GM12878 (cell line): ENCODE data around the gene P2RX2. TPM values are rescaled to one million over a fixed set of nuclear protein-coding genes. Genes with fewer than 3 reads are reported as not detected.

Experiments
- ATAC-seq: fragments of 200-7000 bp; cut with Tn5 transposase; 3 replicates; pipeline ENCODE4 v1.9.1; 2020; ENCODE audit warnings: mild to moderate bottlenecking, moderate library complexity
- BruUV-seq: library from RNA; stranded (reverse); fragments of 400-500 nt; replicated peaks from 2 replicates; lab custom pipeline; 2021; lab: Mats Ljungman, UMichigan
- CTCF ChIA-PET: fragments of 300-600 bp; sonication (Branson Sonifier 250); formaldehyde crosslinking; extraction: SDS; loops from one replicate; lab custom pipeline; 2021; ENCODE audit warnings: inconsistent platforms; lab: Yijun Ruan, JAX
- POLR2A ChIA-PET: fragments of 350-600 bp; formaldehyde crosslinking; extraction: SDS; loops from one replicate; lab custom pipeline; 2021; ENCODE audit warnings: inconsistent platforms; lab: Charles Lee
- RAD21 ChIA-PET: fragments of 300-600 bp; sonication (Branson Sonifier 250); formaldehyde crosslinking; loops from one replicate; lab custom pipeline; 2023; ENCODE audit warnings: antibody characterized with exemption; ENCODE audit not compliant: unreplicated experiment; lab: Charles Lee
- SMC1A ChIA-PET: fragments of 300-600 bp; sonication (Branson Sonifier 250); formaldehyde crosslinking; loops from one replicate; lab custom pipeline; 2023; ENCODE audit not compliant: unreplicated experiment, uncharacterized antibody; lab: Charles Lee
- DNase-seq: peaks from one replicate; pipeline ENCODE4 v3.0.0-alpha.2; 2011; ENCODE audit warnings: low read depth, low spot score
- FAIRE-seq: peaks from 3 replicates; lab custom pipeline; 2011; peaks lifted over from hg19 to GRCh38; lab: Jason Lieb, UNC
- H2AFZ ChIP-seq: 2 replicates; pipeline ENCODE4 v1.6.0; 2011; ENCODE audit warnings: low read depth, low read length, control low read depth; ENCODE audit not compliant: control insufficient read depth
- H3K27ac ChIP-seq: 2 replicates; pipeline ENCODE4 v1.5.1; 2011; ENCODE audit warnings: control low read depth; ENCODE audit not compliant: control insufficient read depth, insufficient read depth
- H3K27me3 ChIP-seq, 2 experiments: replicated peaks in 1 of 2; 2 replicates each; pipeline versions ENCODE4 v1.6.0 to v1.6.1; 2011; ENCODE audit warnings: low read length in 1 of 2; ENCODE audit not compliant: control insufficient read depth in 2 of 2, insufficient read depth in 2 of 2
- H3K36me3 ChIP-seq, 2 experiments: 2 replicates each; pipeline ENCODE4 v1.5.1; 2011; ENCODE audit warnings: low read length in 1 of 2; ENCODE audit not compliant: control insufficient read depth in 2 of 2, insufficient read depth in 2 of 2
- H3K4me1 ChIP-seq: 2 replicates; pipeline ENCODE4 v1.6.1; 2011; ENCODE audit warnings: mild to moderate bottlenecking, low read length, moderate library complexity, mixed read lengths; ENCODE audit not compliant: control insufficient read depth, insufficient read depth
- H3K4me2 ChIP-seq: 2 replicates; pipeline ENCODE4 v1.6.0; 2011; ENCODE audit warnings: control low read depth; ENCODE audit not compliant: control insufficient read depth, insufficient read depth
- H3K4me3 ChIP-seq: fragments of 200-600 bp; sonication (generic); 2 replicates; pipeline ENCODE4 v1.5.1; 2016
- H3K79me2 ChIP-seq: 2 replicates; pipeline ENCODE4 v1.6.0; 2011; ENCODE audit warnings: low read length; ENCODE audit not compliant: control insufficient read depth, insufficient read depth
- H3K9ac ChIP-seq: 2 replicates; pipeline ENCODE4 v1.8.0; 2011; ENCODE audit warnings: low read length, control low read depth, mixed read lengths; ENCODE audit not compliant: control insufficient read depth, insufficient read depth
- H3K9me3 ChIP-seq: replicated peaks from 3 replicates; pipeline ENCODE4 v1.5.1; 2011; ENCODE audit warnings: mild to moderate bottlenecking, low read length; ENCODE audit not compliant: control insufficient read depth, insufficient read depth
- H4K20me1 ChIP-seq: 2 replicates; pipeline ENCODE4 v1.6.0; 2011; ENCODE audit not compliant: control insufficient read depth, insufficient read depth
- CREB1 ChIP-seq: IDR thresholded peaks from 2 replicates; pipeline ENCODE4 v1.6.1; 2012; ENCODE audit warnings: low read depth, mild to moderate bottlenecking, inconsistent platforms
- FOS ChIP-seq: IDR thresholded peaks from 3 replicates; pipeline ENCODE4 v1.6.1; 2011; ENCODE audit warnings: borderline replicate concordance; ENCODE audit not compliant: insufficient read length; ENCODE audit errors: extremely low read depth
- PKNOX1 ChIP-seq: fragments of 450-650 bp; IDR thresholded peaks from 2 replicates; pipeline ENCODE4 v1.6.1; 2016; ENCODE audit warnings: mild to moderate bottlenecking
- POLR2A ChIP-seq: IDR thresholded peaks from 2 replicates; pipeline ENCODE4 v1.6.1; 2011; ENCODE audit warnings: low read depth, mild to moderate bottlenecking, low read length
- SP1 ChIP-seq: IDR thresholded peaks from one replicate; pipeline ENCODE4 v1.6.1; 2011; ENCODE audit warnings: low read depth, low read length
- ZBED1 ChIP-seq: IDR thresholded peaks from 2 replicates; pipeline ENCODE4 v1.6.1; 2016; ENCODE audit warnings: borderline replicate concordance
- WGBS: methylation state at CpG from one replicate; pipeline ENCODE4 v1.1.6; 2016; ENCODE audit warnings: low lambda C conversion rate; ENCODE audit not compliant: insufficient replicate concordance, insufficient coverage; ENCODE audit errors: missing lambda C conversion rate; 5-methylcytosine and 5-hydroxymethylcytosine counted together
- in situ Hi-C: fragments of 300-500 bp; cut with MboI; formaldehyde crosslinking; loops from 9 replicates; pipeline ENCODE4 v1.14.3; 2018; ENCODE audit warnings: mixed read lengths
- intact Hi-C: fragments of 100-400 bp; cut with micrococcal nuclease; formaldehyde crosslinking; loops from one replicate; pipeline ENCODE4 v1.14.2; 2022; ENCODE audit not compliant: unreplicated experiment
- polyA plus RNA-seq, 11 experiments: library from polyadenylated mRNA; depleted of rRNA in 4 of 11; unstranded in 6 of 11; stranded (reverse) in 5 of 11; fragments of >200 nt; fragmentation: Nextera tagmentation in 4 of 11; fragmentation: Illumina TruSeq in 1 of 11; extraction: Ambion mirVana in 4 of 11; extraction: Trizol in 1 of 11; gene quantifications; 1 replicate in 1 of 11; 2 replicates in 10 of 11; pipeline versions ENCODE4 v1.2.1 to v1.2.3, GENCODE V29; 2011 to 2016; ENCODE audit warnings: inconsistent platforms in 2 of 11, missing spikeins in 2 of 11, low read depth in 1 of 11
- total RNA-seq, 4 experiments: library from RNA; depleted of rRNA in 3 of 4; stranded (reverse); fragments of >200 nt in 3 of 4; fragmentation: Illumina TruSeq in 1 of 4; extraction: Trizol in 1 of 4; gene quantifications; 2 replicates each; pipeline versions ENCODE4 v1.2.1 to v1.2.3, GENCODE V29; 2013 to 2021
- TF ChIP-seq, protein P1 (sequence below): IDR thresholded peaks from 2 replicates; pipeline ENCODE4 v1.6.1; 2012; ENCODE audit warnings: improper control_type of control experiment, low read depth, low read length; ENCODE audit not compliant: insufficient replicate concordance

P2RX2 gene
- total and polyA plus RNA-seq, 10 of the 15 experiments (the other 5 are each of a cell fraction or from before 2014, with no cell fraction given) = not detected

DNA sequence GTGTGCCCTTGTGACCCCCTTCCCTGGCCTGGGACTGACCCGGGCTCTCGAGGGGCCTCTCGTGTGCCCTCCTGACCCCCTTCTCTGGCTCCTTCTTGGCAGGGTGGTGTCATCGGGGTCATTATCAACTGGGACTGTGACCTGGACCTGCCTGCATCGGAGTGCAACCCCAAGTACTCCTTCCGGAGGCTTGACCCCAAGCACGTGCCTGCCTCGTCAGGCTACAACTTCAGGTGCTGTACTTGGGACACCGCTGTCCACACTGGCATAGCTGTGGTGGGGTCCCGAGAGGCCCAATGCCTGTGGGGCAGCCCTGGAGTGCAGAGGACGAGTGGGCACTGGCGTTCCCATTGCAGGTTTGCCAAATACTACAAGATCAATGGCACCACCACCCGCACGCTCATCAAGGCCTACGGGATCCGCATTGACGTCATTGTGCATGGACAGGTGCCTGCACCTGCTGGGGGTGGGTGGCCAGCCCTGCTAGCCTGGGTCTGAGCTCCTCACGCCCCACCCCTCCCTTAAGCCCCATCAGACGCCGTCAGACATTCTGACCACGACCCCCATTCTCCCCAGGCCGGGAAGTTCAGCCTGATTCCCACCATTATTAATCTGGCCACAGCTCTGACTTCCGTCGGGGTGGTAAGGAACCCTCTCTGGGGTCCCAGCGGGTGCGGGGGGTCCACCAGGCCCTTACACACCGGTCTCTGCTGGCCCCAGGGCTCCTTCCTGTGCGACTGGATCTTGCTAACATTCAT lies 2.5 kb downstream of the P2RX2 start (continued):
- no peak for TF ChIP-seq SP1
- 0 out of 2 replicates have a peak, but pooled peaks have one; percentile 17 for TF ChIP-seq CREB1
- TF ChIP-seq FOS = no peak
- TF ChIP-seq POLR2A = peak; percentile 62

DNA sequence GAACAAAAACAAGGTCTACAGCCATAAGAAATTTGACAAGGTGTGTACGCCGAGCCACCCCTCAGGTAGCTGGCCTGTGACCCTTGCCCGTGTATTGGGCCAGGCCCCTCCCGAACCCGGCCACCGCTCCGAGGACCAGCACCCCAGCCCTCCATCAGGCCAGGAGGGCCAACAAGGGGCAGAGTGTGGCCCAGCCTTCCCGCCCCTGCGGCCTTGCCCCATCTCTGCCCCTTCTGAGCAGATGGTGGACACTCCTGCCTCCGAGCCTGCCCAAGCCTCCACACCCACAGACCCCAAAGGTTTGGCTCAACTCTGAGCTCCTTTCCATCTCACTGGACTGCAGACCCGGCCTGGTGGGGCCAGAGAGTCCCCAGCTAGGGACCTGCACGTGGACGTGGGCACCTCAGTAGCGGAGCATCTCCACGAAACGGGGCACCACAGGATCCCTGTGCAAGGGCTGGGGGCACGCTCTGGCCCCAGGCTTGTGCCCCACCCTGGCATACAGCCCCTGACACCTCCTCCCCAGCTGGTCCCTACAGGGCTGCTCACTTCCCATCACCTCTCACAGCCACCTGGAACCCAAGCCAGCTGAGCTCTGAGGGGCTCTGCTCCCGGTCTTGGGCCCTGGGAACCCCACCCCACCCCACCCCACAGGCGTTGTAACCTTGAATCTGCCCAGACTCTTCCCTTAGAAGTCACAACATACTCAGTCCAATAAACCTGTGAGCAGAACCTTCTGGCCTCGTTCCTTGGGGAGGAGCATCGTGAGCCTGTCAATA lies 3.3 kb downstream of the P2RX2 start:
- Histone ChIP-seq H3K9me3 (peaks cover 2% of the 10 kb centered on the region; the same call in 2 of the 3 replicates), H3K9ac (no peak overlapping the region), H3K4me2 (no peak overlapping the region), H3K4me3 (no peak overlapping the region), H2AFZ (no peak overlapping the region), H3K79me2 (no peaks in the 10 kb centered on the region), H3K27ac (no peak overlapping the region), H3K36me3 (peaks cover 0 to 20% of the 10 kb centered on the region in 2 experiments; a peak in 3 of 4 replicates), H3K27me3 (no peaks in the 10 kb centered on the region), H3K4me1 (no peaks in the 10 kb centered on the region), H4K20me1 (no peaks in the 10 kb centered on the region)
- in situ Hi-C loops = no loop called here
- ChIA-PET RAD21 (no interaction called here), SMC1A (no interaction called here), CTCF (no interaction called here), POLR2A (no interaction called here)
- TF ChIP-seq ZBED1 (0 out of 2 replicates have a peak, but pooled peaks have one; percentile 44), PKNOX1 (no peak), POLR2A (0 out of 2 replicates have a peak, but pooled peaks have one; percentile 22)
- TF ChIP-seq, protein P1, sequence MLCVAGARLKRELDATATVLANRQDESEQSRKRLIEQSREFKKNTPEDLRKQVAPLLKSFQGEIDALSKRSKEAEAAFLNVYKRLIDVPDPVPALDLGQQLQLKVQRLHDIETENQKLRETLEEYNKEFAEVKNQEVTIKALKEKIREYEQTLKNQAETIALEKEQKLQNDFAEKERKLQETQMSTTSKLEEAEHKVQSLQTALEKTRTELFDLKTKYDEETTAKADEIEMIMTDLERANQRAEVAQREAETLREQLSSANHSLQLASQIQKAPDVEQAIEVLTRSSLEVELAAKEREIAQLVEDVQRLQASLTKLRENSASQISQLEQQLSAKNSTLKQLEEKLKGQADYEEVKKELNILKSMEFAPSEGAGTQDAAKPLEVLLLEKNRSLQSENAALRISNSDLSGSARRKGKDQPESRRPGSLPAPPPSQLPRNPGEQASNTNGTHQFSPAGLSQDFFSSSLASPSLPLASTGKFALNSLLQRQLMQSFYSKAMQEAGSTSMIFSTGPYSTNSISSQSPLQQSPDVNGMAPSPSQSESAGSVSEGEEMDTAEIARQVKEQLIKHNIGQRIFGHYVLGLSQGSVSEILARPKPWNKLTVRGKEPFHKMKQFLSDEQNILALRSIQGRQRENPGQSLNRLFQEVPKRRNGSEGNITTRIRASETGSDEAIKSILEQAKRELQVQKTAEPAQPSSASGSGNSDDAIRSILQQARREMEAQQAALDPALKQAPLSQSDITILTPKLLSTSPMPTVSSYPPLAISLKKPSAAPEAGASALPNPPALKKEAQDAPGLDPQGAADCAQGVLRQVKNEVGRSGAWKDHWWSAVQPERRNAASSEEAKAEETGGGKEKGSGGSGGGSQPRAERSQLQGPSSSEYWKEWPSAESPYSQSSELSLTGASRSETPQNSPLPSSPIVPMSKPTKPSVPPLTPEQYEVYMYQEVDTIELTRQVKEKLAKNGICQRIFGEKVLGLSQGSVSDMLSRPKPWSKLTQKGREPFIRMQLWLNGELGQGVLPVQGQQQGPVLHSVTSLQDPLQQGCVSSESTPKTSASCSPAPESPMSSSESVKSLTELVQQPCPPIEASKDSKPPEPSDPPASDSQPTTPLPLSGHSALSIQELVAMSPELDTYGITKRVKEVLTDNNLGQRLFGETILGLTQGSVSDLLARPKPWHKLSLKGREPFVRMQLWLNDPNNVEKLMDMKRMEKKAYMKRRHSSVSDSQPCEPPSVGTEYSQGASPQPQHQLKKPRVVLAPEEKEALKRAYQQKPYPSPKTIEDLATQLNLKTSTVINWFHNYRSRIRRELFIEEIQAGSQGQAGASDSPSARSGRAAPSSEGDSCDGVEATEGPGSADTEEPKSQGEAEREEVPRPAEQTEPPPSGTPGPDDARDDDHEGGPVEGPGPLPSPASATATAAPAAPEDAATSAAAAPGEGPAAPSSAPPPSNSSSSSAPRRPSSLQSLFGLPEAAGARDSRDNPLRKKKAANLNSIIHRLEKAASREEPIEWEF = no peak
- 76% methylated on average over 21 of the region's 21 CpGs for WGBS
- ATAC-seq (no peak; the same call in 1 of the 3 replicates), FAIRE-seq (no peak), DNase-seq (no peak)
- no TSS peak for BruUV-seq
- intact Hi-C loops = no loop called here
